IMR-90 (cell line): Measurements from ENCODE around the gene RNU6-9. TPM values are rescaled to one million over a fixed set of nuclear protein-coding genes. Genes with fewer than 3 reads are reported as not detected.

Experiments
- ATAC-seq: fragments of 200-7000 bp; cut with Tn5 transposase; 2 replicates; pipeline ENCODE4 v1.9.1; 2020; ENCODE audit warnings: low read depth, mild to moderate bottlenecking, moderate library complexity
- BruUV-seq: library from RNA; stranded (reverse); fragments of 400-500 nt; replicated peaks from 2 replicates; lab custom pipeline; 2021; lab: Mats Ljungman, UMichigan
- CTCF ChIA-PET: fragments of 300-600 bp; formaldehyde crosslinking; extraction: SDS; loops from one replicate; lab custom pipeline; 2021; ENCODE audit warnings: antibody characterized with exemption; lab: Yijun Ruan, JAX
- POLR2A ChIA-PET: fragments of 300-600 bp; sonication (Branson Sonifier 250); formaldehyde crosslinking; loops from one replicate; lab custom pipeline; 2022; ENCODE audit warnings: antibody characterized with exemption; ENCODE audit not compliant: unreplicated experiment; lab: Charles Lee
- DNase-seq: peaks from one replicate; pipeline ENCODE4 v3.0.0; 2013
- H2AFZ ChIP-seq: replicated peaks from 2 replicates; pipeline ENCODE3; 2013; ENCODE audit warnings: low read length, mild to moderate bottlenecking; ENCODE audit not compliant: poor library complexity
- H2AK5ac ChIP-seq: 2 replicates; pipeline ENCODE4 v1.6.1; 2013; ENCODE audit warnings: low read depth, low read length, inconsistent platforms
- H2AK9ac ChIP-seq: replicated peaks from 2 replicates; pipeline ENCODE3; 2013; ENCODE audit warnings: mild to moderate bottlenecking, low read depth, low read length, moderate library complexity; ENCODE audit not compliant: poor library complexity
- H2BK120ac ChIP-seq: 2 replicates; pipeline ENCODE4 v1.6.1; 2013; ENCODE audit warnings: low read depth, low read length, inconsistent platforms
- H2BK15ac ChIP-seq: 3 replicates; pipeline ENCODE4 v1.6.1; 2013; ENCODE audit warnings: low read depth, low read length, inconsistent platforms
- H2BK20ac ChIP-seq: 2 replicates; pipeline ENCODE4 v1.6.1; 2013; ENCODE audit warnings: low read depth, mild to moderate bottlenecking, inconsistent platforms, low read length, moderate library complexity
- H2BK5ac ChIP-seq: 2 replicates; pipeline ENCODE4 v1.6.1; 2013; ENCODE audit warnings: mild to moderate bottlenecking, low read depth, low read length, inconsistent platforms; ENCODE audit not compliant: poor library complexity, severe bottlenecking
- H3K14ac ChIP-seq: replicated peaks from 2 replicates; pipeline ENCODE4 v1.6.1; 2013; ENCODE audit warnings: low read depth, low read length, inconsistent platforms
- H3K18ac ChIP-seq: 2 replicates; pipeline ENCODE4 v1.6.1; 2013; ENCODE audit warnings: low read depth, low read length, control low read depth
- H3K23ac ChIP-seq: 2 replicates; pipeline ENCODE4 v1.6.1; 2013; ENCODE audit warnings: low read depth, low read length, inconsistent platforms
- H3K27ac ChIP-seq: 2 replicates; pipeline ENCODE4 v1.5.1; 2013; ENCODE audit warnings: mild to moderate bottlenecking, control low read depth, low read length; ENCODE audit not compliant: insufficient read depth
- H3K27me3 ChIP-seq: 2 replicates; pipeline ENCODE4 v1.6.1; 2013; ENCODE audit warnings: low read length; ENCODE audit not compliant: control insufficient read depth, insufficient read depth
- H3K36me3 ChIP-seq: 2 replicates; pipeline ENCODE4 v1.6.1; 2013; ENCODE audit warnings: low read length, mixed read lengths; ENCODE audit not compliant: control insufficient read depth, insufficient read depth
- H3K4ac ChIP-seq: 2 replicates; pipeline ENCODE4 v1.6.1; 2013; ENCODE audit warnings: low read depth, low read length, inconsistent platforms
- H3K4me1 ChIP-seq: 2 replicates; pipeline ENCODE4 v1.6.1; 2013; ENCODE audit warnings: low read length, mixed read lengths; ENCODE audit not compliant: control insufficient read depth, insufficient read depth
- H3K4me2 ChIP-seq: 2 replicates; pipeline ENCODE4 v1.6.1; 2013; ENCODE audit warnings: low read depth, mild to moderate bottlenecking, control low read depth, low read length, moderate library complexity
- H3K4me3 ChIP-seq: 2 replicates; pipeline ENCODE4 v1.5.1; 2013; ENCODE audit warnings: low read depth, mild to moderate bottlenecking, control low read depth, low read length, moderate library complexity; ENCODE audit not compliant: insufficient read depth
- H3K56ac ChIP-seq: 2 replicates; pipeline ENCODE4 v1.6.1; 2013; ENCODE audit warnings: low read length, inconsistent platforms; ENCODE audit not compliant: insufficient read depth; ENCODE audit errors: extremely low read depth
- H3K79me1 ChIP-seq, 2 experiments: 2 replicates each; pipeline ENCODE4 v1.6.1; 2013; ENCODE audit warnings: low read length in 2 of 2, inconsistent platforms in 1 of 2, low read depth in 1 of 2
- H3K9ac ChIP-seq: 2 replicates; pipeline ENCODE4 v1.6.1; 2013; ENCODE audit warnings: low read depth, low read length, control low read depth
- H3K9me1 ChIP-seq: 2 replicates; pipeline ENCODE4 v1.6.1; 2013; ENCODE audit warnings: low read length, inconsistent platforms; ENCODE audit not compliant: insufficient read depth
- H3K9me3 ChIP-seq: 2 replicates; pipeline ENCODE4 v1.6.1; 2013; ENCODE audit warnings: low read length; ENCODE audit not compliant: control insufficient read depth, insufficient read depth
- H4K20me1 ChIP-seq: 2 replicates; pipeline ENCODE4 v1.6.1; 2013; ENCODE audit warnings: low read length, inconsistent platforms; ENCODE audit not compliant: insufficient read depth
- H4K5ac ChIP-seq: 2 replicates; pipeline ENCODE4 v1.6.1; 2013; ENCODE audit warnings: mild to moderate bottlenecking, low read depth, low read length, control low read depth
- H4K8ac ChIP-seq, 2 experiments: 2 replicates each; pipeline ENCODE4 v1.6.1; 2013; ENCODE audit warnings: low read depth in 2 of 2, low read length in 2 of 2, control low read depth in 1 of 2, inconsistent platforms in 1 of 2
- H4K91ac ChIP-seq: 2 replicates; pipeline ENCODE4 v1.6.1; 2013; ENCODE audit warnings: low read depth, low read length, inconsistent platforms; ENCODE audit not compliant: insufficient read depth
- CEBPB ChIP-seq: IDR thresholded peaks from 2 replicates; pipeline ENCODE4 v1.6.1; 2012; ENCODE audit warnings: low read depth, low read length, improper control_type of control experiment
- CHD1 ChIP-seq: IDR thresholded peaks from 2 replicates; pipeline ENCODE4 v1.6.1; 2012; ENCODE audit warnings: low read depth, low read length, improper control_type of control experiment
- MXI1 ChIP-seq: IDR thresholded peaks from 2 replicates; pipeline ENCODE4 v1.6.1; 2012; ENCODE audit warnings: low read depth, mild to moderate bottlenecking, low read length, moderate library complexity, borderline replicate concordance
- WGBS, 2 experiments: methylation state at CpG; one replicate each; pipeline versions ENCODE4 v1.1.5 to v1.1.7; 2013; ENCODE audit warnings: missing lambda C conversion rate in 2 of 2; ENCODE audit not compliant: insufficient read length in 1 of 2; ENCODE audit errors: extremely low coverage in 2 of 2; 5-methylcytosine and 5-hydroxymethylcytosine counted together
- dilution Hi-C: fragments of 300-500 bp; cut with HindIII; formaldehyde crosslinking; loops from one replicate; pipeline ENCODE4 v1.14.3; 2018; ENCODE audit warnings: low sequenced_read_pairs; ENCODE audit not compliant: unreplicated experiment
- in situ Hi-C: fragments of 300-500 bp; cut with MboI; formaldehyde crosslinking; loops from 3 replicates; pipeline ENCODE4 v1.14.3; 2019; ENCODE audit warnings: low sequenced_read_pairs, inconsistent platforms, mixed read lengths
- intact Hi-C: fragments of 100-400 bp; cut with micrococcal nuclease; formaldehyde crosslinking; loops from 2 replicates; pipeline ENCODE4 v1.10.0; 2022
- polyA plus RNA-seq, 3 experiments: library from polyadenylated mRNA; depleted of rRNA; stranded (reverse); fragments of >200 nt; gene quantifications; 2 replicates each; pipeline ENCODE4 v1.2.3, GENCODE V29; 2012; ENCODE audit warnings: low replicate concordance in 1 of 3
- total RNA-seq: library from RNA; depleted of rRNA; stranded (reverse); fragments of >200 nt; gene quantifications from 2 replicates; pipeline ENCODE4 v1.2.3, GENCODE V29; 2012
- TF ChIP-seq, protein P1 (sequence below): fragments of 150-350 bp; IDR thresholded peaks from 2 replicates; pipeline ENCODE4 v1.6.1; 2017; ENCODE audit warnings: mild to moderate bottlenecking, antibody characterized with exemption, low read length, low read depth

Gene RNU6-9
- total and polyA plus RNA-seq, 2 of the 4 experiments (the other 2 are of a cell fraction) = not detected

DNA sequence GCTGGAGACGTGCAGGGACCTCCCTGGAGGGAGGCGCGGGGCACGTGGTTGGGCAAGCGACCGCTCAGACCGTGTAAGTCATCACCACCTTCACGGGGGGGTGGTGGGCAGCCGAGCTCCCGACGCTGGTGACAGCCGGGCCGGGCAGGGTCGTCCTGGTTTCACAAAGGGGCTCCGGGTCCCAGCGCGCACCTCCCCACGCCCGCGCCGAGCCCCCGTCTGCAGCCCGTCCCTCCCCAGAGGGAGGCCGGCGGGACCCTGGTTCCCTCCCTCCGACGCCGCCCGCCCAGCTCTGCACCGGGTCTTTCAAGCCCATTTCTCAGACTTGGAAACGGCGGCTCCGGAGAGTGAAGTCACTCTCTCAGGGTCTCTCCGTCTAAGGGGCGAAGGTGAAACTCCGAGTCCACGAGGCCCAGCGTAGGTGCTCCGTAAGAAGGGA is 31.8 kb downstream of the RNU6-9 start:
- ChIA-PET POLR2A (no interaction called here), CTCF (no interaction called here)
- peaks cover 14% of the 10 kb centered on the region for H3K36me3 ChIP-seq
- H4K91ac ChIP-seq = peak overlapping the region; percentile 85
- no TSS peak for BruUV-seq
- in situ Hi-C loops (no loop called here), dilution Hi-C loops (no loop called here), intact Hi-C loops (no loop called here)
- H3K27ac ChIP-seq = peak overlapping the region; percentile 91
- peak overlapping the region; percentile 77 for H2BK20ac ChIP-seq
- peak overlapping the region; percentile 79 for H2BK120ac ChIP-seq
- 2% methylated on average over 22 of the region's 39 CpGs; no CpG with 5 or more reads in 1 of the 2 experiments for WGBS, 2 experiments
- peak overlapping the region; percentile 76; the same call in 1 of the 3 replicates for H2BK15ac ChIP-seq
- H3K23ac ChIP-seq = peak overlapping the region; percentile 93
- H3K9ac ChIP-seq = peak overlapping the region; percentile 78
- peak; percentile 44 for ATAC-seq
- peak overlapping the region; percentile 50 for H3K18ac ChIP-seq
- H3K4me2 ChIP-seq = peak overlapping the region; percentile 74
- H3K9me1 ChIP-seq = no peaks in the 10 kb centered on the region
- H2BK5ac ChIP-seq = peak overlapping the region; percentile 96
- peak overlapping the region; percentile 96 for H3K4me3 ChIP-seq
- peaks cover 0 to 33% of the 10 kb centered on the region in 2 experiments; a peak in 1 of 4 replicates for H3K79me1 ChIP-seq
- DNase-seq = peak; percentile 18
- H3K9me3 ChIP-seq = no peaks in the 10 kb centered on the region
- TF ChIP-seq CEBPB (0 out of 2 replicates have a peak, but pooled peaks have one; percentile 6), CHD1 (no peak), MXI1 (peak; percentile 84; the same call in 1 of the 2 replicates)
- TF ChIP-seq, protein P1, sequence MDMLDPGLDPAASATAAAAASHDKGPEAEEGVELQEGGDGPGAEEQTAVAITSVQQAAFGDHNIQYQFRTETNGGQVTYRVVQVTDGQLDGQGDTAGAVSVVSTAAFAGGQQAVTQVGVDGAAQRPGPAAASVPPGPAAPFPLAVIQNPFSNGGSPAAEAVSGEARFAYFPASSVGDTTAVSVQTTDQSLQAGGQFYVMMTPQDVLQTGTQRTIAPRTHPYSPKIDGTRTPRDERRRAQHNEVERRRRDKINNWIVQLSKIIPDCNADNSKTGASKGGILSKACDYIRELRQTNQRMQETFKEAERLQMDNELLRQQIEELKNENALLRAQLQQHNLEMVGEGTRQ = peak; percentile 77
- H4K8ac ChIP-seq = peak overlapping the region; percentile 50 to 57; a peak in 2 of 4 replicates
- H3K56ac ChIP-seq = peak overlapping the region; percentile 60; the same call in 1 of the 2 replicates
- H4K5ac ChIP-seq = no peak overlapping the region
- H3K27me3 ChIP-seq = peaks cover 10% of the 10 kb centered on the region
- H4K20me1 ChIP-seq = peaks cover 10% of the 10 kb centered on the region
- H2AK9ac ChIP-seq = peak overlapping the region; percentile 98
- peak overlapping the region; percentile 77 for H2AK5ac ChIP-seq
- peaks cover 7% of the 10 kb centered on the region for H3K4me1 ChIP-seq
- H3K4ac ChIP-seq = peak overlapping the region; percentile 86
- H2AFZ ChIP-seq = peak overlapping the region; percentile 95
- H3K14ac ChIP-seq = peak overlapping the region; percentile 65
